ENCODE data around the gene TBC1D16.

- TF ChIP-seq CTCF (IDR thresholded peaks at IDR 0.05; ENCODE audit: poor library complexity) (no peak), EZH2 (IDR thresholded peaks at IDR 0.05; ENCODE audit: borderline replicate concordance) (no peak)
Observed at GRCh38 chr17:79995696-79996095, 40.0 kb downstream of the TBC1D16 start.

Measured in hepatocyte (in vitro differentiated cells).